GM21737 (cell line): ENCODE data around the gene LIN9.
"Not testable (repeated sequence)": the region's sequence is repeated elsewhere in the genome, so short reads cannot be mapped to it uniquely, and the experiment has no call there.

Experiments used
- ATAC-seq: cut with Tn5 transposase; IDR thresholded peaks from one replicate; pipeline ENCODE4 v1.9.1; 2021; ENCODE audit warnings: mild to moderate bottlenecking, moderate library complexity; ENCODE audit not compliant: unreplicated experiment

LIN9 gene

DNA sequence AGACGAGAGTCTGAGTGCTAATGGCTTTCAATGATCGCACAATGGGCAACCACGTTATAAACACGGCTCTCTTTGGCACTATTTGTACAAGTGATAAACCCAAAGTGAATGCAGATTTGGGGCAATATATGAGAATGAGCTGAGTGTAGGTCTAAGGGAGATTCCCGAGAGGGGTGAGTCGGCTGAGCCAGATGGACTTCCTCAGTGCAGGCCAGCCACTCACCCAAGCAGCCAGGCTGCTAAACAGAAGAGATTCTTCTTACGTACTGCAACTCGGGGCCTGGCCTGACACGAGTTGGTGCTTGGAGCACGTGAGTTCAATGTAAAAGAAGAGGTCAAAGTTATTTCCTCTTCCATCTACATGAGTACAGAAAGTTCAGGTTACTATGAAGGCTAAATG lies 91.7 kb downstream of the LIN9 start:
- no peak for ATAC-seq

DNA sequence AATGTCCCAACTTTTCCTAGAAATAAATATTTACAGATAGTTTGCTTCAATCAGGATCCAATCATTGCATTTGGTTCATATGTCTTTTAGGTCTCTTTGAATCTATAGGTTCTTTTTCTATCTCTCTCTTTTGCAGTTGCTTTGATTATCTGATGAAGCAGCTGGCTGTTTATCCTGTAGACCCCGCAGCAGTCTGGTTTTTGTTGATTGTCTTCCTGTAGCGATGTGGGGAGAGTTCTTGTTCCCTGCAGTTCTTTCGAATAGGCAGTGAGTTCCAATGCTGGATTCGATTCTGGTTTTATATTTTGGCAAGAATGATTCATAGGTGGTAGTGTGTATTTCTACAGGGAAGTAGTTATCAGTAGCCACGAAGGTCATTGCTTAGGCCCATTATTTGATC lies 92.9 kb downstream of the LIN9 start:
- no peak for ATAC-seq

DNA sequence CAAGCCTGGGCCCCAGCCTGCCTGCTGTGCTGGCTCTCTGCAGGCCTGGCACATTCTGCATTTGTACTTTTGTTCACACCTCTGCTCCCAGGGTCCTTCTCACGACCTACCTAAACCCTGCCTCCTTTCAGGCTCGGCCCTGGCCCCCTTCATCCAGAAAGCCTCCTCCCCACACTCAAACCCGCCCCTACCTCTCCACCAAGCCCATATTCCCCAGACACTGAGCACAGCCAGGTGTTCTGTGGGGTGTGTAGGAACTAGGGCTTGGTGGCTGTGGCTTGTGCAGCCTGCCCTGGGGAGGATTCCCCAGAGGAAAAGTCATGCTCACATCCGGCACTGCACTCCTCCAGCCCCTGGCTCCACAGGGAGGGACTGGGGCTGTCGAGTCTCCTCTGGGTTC lies 93.7 kb downstream of the LIN9 start:
- ATAC-seq, result no peak

DNA sequence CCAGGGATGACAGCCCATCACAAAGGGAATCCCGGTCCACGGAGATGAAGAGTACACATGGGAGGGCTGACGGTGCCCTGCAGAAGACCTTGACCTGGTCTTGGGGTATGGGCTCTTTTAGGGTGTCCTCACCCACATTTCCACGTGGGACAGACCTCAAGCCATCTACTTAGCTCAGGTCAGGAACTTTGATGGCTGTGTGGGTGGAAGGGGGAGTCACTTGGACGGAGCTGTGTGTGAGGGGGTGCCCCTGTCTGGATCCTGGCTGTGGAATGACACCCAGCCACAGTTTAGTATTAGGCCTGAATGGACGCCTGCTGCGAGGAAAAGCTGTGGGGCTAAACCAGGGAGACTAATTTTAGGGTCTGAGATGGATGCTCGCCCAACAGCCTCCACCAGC lies 96.4 kb downstream of the LIN9 start:
- ATAC-seq, result no peak

DNA sequence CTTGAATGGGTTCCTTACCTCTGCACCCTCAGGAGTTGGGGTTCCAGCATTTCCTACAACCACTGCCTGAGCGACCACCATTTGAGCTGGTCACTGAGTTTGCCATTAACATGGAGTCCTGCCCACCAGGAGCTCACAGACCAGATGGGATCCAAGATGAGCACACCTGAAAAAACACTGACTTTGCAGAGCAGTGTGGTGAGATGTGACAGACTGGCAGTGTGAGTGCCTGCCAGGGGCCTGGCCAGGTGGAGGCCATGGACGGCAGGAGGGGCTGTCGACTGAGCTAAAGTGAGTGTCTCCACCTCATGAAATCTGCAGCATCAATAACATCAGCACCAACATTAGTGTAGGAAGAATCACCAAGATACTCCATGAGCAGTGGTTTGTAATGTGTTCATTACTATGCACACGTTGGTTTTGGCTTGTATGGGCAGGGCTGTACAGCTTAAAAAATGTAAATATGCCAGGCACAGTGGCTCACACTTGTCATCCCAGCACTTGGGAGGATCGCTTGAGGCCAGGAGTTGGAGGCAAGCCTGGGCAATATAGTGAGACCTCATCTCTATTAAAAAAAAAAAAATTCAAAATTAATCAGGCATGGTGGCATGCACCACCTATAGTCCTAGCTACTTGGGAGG lies 97.7 kb downstream of the LIN9 start:
- no peak for ATAC-seq

DNA sequence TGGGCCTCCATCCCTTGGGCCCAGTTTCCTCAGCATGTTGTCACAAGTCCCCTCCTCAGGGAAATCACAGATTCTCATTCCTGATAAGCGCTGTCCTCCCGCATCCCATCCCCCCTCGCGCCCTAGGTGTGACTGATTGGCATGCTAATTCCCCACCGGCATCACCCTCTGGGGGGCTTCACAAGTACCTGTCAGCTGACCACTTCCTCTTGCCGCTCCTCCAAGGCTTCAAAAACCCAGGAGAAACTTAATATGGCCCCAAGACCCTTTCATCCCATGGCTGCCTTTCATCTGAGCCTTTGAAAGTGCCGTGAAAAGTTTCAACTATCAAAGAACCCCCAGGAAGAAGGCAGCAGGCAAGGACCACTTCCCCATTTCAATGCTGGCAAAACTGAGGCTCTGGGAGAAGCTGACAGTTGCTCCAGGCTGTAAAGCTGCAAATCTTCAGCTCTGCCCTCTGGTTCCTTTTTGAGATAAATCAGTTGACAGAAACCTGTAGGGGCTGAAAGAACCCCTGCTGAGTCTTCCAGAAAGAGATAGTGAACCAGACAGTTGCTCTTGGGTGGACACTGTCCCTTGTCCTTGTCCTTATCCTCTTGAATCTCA lies 98.3 kb downstream of the LIN9 start:
- ATAC-seq, result no peak

DNA sequence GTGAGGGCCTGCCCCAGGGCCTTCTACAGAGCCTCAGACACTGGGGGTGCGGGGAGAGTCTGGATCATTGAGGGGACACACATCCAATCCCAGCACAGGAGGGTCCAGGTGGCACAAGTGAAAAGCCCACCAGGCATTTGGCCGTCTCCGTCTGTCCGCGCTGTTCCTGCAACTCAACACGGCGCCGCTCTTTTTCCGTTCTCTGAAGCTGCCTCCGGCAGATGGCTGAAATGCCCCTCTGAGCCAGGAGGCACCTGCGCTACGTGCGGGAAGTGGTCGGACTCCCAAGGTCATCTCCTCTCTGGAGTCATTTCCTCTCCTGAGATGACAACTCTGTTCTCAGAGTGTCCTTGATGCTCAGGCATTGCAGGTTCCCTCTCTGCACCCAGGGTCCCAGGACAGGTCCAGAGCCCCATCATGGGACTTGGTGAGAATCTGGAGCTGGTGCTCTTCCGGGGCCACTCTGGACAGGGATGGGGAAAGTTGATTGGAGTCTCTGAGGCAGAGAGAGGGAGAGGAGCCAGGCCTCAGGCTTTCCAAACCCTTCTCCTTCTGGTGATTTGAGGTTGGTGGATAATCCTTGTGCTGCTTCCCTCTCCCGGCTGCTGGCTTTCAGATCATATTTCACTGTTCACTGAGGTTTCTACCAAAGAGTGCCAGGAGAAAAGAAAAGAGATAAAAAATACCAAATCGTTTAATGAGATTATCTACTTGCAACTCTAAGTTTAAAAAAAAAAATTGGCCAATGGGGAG lies 99.5 kb downstream of the LIN9 start:
- no peak for ATAC-seq

DNA sequence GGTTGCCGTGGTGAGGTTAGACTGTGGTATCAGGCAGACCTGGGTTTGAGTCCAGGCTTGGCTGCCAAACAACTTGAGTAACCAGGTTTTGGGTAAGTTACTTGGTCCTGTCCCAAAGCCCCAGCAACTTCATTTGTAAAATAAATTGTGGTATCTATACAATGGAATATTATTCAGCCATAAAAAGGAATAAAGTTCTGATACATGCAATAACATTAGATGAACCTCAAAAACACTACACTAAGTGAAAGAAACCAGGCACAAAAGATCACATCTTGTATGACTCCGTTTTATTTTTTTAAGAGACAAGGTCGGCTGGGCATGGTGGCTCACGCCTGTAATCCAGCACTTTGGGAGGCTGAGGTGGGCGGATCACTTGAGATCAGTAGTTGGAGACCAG lies 101.9 kb downstream of the LIN9 start:
- ATAC-seq, result no peak

DNA sequence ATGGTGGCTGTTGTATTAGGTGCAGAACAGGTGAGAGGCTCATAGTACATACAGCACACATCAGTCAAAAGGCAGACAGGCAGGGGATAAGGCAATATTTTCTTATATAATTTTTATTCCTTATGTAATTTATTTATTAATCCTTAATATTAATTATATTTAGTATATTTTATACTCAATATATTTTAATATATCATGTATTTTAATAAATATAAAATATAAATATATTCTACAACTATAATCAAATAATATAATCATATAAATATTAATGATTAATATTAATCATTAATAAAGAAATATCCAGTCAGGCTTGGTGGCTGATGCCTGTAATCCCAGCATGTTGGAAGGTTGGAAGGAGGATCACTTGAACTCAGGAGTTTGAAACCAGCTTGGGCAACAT lies 104.8 kb downstream of the LIN9 start:
- no peak for ATAC-seq

DNA sequence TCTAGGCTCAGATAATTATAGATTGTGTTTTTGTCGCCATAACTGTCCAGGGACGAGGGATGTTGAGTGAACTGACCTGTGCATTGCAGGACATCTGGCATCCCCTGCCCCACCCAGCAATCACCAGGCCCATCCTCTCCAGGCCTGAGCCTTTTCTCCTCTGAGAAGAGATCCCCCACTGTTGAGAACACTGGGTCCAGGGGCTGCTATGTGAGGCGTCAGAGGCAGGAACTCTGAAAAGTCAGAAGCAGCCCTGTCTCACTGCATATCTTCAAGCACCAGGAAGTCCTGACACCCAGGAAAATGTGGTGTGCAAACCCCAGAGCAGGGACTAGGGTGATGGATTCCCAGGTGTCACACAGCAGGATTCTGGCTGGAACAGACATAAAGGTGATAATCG lies 105.3 kb downstream of the LIN9 start:
- ATAC-seq, result no peak

DNA sequence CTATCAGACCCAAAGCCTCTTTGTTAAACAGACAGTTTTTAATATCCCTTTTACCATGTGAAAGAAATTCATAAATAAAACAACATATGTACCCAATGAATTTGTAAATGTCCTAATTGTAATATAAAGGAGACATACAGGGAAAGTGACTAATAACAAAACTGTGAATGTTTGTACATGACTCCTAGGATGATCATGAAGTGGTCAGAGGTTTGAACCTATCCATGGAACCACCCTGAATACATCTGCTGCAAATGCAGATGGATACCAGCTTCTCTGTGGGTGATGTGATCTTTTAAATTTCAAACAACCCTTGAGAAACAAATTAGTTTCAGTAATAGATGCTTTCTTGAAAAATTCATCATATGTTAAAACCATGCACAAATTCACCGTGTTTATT lies 105.7 kb downstream of the LIN9 start:
- ATAC-seq, result no peak

DNA sequence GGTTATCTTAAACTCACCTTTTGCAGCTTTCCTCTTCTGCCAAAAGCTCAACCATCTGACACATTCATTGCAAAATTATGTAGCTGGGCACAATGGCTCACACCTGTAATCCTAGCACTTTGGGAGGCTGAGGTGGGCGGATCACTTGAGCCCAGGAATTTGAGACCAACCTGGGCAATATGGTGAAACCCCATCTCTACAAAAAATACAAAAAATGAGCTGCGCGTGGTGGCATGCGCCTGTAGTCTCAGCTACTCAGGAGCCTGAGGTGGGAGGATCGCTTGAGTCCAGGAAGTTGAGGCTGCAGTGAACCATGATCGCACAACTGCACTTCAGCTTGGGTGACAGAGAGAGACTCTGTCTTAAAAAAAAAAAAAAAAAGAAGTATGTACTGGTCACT lies 106.3 kb downstream of the LIN9 start:
- ATAC-seq, result not testable (repeated sequence)

DNA sequence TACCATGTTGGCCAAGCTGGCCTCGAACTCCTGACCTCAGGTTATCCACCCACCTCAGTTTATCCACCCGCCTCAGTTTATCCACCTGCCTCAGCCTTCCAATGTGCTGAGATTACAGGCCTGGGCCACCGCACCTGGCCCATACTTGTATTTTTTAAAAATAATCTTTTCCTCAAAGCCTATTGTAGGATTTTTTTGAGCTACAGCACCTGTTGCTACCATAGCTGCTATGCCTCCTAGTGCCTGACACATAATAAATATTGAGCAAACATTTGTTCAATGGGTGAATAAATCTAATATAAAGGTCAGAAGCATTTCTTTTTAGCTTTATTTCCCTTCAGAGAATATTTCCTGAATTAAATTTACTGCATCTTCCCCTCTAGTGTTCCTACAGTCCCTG lies 106.7 kb downstream of the LIN9 start:
- no peak for ATAC-seq

DNA sequence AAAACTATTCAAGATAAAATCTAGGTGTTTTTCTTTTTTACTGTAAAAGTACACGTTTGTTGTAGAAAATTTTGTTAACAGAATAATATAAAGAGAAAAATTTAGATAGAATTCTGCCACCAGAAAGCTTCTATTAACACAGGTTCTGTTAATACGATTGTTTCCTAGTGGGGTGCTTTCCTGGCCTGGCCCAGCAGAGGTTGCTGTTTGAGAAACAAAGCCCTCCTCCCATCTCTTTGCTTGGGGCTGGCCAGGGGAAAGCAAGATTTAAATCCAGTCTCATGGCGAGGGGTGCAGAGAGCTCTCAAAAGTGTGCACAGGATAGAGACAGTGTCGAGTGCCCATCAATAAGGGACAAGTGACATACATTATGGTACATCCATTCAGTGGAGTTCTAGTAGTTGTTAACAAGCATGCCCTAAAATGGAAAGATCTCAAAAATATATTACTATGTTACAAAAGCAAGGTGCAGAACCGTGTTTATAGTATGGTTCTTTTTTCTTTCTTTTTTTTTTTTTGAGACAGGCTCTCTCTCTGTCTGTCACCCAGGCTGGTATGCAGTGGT lies 107.9 kb downstream of the LIN9 start:
- ATAC-seq, result no peak

DNA sequence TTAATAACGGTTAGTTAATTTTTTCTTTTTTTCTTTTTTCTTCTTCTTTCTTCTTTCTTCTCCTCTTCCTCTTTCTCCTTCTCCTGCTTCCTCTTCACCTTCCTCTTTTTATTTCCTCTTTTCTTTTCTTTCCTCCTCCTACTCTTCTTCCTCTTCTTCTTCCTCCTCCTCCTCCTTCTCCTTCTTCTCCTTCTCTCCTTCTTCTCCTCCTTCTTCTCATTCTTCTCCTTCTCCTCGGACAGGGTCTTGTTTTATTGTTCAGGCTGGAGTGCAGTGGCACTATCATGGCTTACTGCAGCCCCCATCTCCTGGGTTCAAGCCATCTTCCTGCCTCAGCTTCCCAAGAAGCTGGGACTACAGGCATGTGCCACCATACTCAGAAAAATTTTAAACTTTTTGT lies 109.0 kb downstream of the LIN9 start:
- ATAC-seq, result no peak

DNA sequence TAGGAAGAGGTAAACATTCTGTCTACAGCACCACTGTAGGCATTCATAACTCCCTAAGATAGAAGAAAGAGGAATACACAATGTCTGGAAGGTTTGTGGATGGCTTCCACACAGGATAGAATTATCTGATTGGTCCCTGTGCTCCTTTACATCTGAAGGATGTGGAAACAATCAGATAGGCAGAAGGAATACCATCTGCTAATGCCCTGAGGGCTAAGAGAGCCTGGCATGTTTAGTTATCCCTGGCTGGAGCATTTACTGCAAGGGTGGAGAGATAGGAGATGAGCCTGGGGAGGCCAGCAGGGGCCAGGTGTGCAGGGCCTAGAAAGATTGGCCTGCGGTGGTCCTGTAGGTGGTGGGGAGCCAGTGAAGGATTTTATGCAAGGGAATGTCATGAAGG lies 113.8 kb downstream of the LIN9 start:
- ATAC-seq, result no peak

DNA sequence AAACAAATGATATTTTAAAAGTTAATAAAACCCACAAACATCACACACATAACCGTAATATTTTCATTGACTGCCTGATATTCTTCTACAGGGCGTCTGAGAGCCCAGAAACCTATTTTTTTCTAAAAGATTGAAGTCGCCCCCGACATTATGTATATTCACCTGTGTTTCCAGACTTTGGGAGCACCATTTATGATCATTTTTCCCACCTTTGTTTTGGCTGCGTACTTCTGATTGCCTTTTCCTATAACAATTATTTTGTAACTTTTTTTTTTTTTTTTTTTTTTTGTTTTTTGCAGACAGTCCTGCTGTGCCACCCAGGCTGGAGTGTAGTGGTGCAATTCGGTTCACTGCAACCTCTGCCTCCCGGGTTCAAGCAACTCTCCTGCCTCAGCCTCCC lies 121.6 kb downstream of the LIN9 start:
- ATAC-seq, result no peak

DNA sequence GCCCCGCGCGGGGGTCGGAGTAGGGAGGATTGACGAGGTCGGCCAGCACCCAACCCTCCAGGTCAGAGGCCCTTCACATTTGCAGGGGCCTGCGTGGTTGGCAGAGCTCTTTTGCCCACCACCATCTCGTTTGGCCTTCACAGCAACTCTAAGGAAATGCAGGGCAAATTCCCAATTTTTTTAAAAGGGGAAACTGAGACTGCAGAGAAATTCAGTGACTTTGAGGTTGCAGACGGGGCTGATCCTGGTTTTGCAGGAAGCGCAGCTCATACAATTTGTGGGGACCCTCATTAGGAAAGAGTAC lies 122.0 kb downstream of the LIN9 start:
- ATAC-seq, result no peak

DNA sequence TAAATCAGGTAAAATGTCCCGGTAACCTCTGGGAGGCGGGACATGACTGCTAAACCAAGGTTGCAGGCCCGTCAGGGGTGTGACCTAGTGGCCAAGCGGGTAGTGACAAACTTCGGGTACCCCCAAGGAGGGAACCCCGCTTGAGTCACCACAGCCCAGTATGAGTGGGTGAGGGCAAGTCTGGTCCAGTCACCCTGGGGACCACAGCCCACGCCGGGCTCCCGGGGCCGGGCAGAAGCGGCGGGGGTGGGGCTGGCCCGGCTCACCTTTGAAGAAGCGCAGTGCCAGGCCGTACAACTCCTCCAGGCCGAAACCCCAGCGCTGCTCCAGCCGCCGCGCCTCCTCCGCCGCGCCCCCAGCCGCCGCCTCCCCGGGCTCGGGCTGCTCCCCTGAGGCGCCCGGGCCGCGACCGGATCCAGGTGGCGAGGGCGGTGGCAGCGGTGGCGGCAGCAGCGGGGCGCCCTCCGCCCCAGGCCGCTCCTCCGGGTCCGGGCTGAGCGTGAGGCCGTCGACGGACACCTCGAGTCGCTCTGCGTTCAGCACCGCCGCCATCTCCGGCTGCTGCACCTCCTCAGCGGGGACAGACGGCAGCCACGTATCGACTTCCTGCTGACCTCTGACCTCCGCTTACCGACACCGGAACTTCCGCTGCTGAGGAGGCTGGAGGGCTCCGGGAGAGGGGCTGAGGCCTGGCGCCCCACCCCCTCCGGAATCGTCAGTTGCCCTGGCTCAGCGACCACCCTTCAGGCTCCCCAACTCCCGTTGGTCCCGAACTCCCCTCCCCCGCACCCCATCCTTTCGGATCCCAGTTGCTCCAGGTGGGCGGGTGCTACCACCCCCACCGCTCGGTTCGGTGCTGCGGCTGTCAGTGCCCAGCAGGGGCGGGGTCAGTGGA lies 122.6 kb downstream of the LIN9 start, which contains the start of gene ACBD3:
Gene ACBD3, minus strand, starts transcription at position 618 of the 895 bp plus-strand sequence. Its CDS starts 66 bp downstream, at position 552.
- ATAC-seq, result peak; percentile 95

DNA sequence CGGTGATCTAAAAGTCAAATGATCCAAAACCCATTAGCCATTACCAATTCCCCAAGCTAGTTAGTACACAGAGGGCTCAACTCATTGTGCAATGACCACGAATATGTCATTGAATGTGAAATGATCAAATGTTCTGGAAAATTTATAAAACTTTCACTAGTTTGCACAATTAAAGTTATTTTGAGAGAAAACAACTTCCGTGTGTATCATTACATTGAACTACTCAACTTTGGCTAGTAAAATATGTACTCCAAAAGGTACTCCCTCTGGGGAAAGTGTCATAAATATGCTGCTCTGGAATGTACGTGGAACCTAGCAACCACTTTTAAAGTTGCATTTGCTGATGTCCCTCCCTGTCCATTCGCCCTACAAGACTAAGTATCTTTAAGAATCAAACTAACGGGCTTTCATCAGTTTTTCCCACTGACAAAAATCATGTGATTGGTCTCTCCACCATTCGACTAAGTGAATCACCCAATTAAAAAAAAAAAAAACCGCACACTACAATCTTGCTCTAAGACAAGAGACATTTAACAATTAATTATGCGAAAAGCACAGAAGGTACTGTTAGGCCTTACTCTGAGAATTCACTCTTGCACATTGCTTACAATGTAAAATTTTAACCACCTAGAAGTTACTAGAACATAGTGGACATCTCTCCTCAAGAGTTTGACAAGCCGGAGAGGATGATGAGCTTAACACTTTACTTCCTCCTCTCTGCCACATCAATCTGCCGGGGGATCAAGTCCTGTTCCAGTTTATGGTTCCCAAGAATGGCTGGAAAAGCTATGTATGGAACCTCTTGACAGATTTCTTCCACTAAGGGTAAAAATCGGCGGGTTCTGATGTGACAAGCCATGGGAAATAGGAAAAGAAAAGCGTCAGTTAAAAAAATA lies 123.6 kb downstream of the LIN9 start:
- ATAC-seq, result no peak
